IPS-NIHi7 (cell line): ENCODE measurements around the gene CMIP.

Source experiments
- DNase-seq: peaks from one replicate; pipeline ENCODE4 v3.0.0; 2012; ENCODE audit warnings: mixed read lengths; ENCODE audit errors: extremely low spot score

The CMIP gene

GRCh38 chr16:81618661-81619060 is 174.1 kb downstream of the CMIP start:
- DNase-seq: no peak

- no peak for DNase-seq
These were observed 175.4 kb downstream of the CMIP start for GRCh38 chr16:81620029-81620428.

DNA sequence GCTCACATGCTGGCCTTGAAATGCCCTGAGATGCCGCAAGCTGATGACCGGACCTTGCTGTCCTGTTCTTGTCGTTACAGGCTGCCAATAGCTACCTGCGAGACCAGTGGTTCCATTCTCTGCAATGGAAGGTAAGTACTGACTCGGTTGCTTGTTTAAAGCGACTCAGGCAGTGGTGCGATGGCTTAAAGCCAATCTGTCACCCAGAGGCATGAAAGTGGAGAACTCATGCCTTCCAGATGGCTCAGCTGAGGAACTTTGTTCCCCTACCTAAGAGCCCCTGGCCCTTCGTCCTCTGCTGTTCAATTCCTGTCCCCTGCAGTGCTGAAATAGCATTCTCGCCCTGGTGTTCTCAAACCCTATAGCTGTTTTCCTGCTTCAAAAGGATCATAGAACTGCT is 176.2 kb downstream of the CMIP start:
- DNase-seq: no peak

DNA sequence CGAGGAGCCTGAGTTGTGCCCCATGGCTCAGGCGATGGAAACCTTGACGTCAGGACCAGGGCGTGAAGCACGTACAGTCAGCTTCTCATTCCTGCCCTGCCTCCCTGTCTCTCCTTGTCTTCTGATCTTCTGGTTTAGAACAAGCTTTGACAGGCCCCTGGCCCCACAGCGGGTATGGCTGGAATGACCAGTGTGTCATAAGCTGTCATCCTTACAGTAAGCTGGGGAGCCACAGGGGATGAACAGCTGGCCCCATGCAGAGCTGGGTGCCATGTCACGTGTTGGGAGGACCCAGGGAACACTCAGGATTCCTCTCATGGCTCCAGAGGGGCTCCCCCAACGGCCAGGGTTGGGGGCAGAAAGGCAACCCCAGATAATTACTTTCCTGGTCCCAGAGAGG is 176.9 kb downstream of the CMIP start:
- DNase-seq: no peak

GRCh38 chr16:81623365-81624102 is 178.9 kb downstream of the CMIP start:
- peak; percentile 55 for DNase-seq

DNA sequence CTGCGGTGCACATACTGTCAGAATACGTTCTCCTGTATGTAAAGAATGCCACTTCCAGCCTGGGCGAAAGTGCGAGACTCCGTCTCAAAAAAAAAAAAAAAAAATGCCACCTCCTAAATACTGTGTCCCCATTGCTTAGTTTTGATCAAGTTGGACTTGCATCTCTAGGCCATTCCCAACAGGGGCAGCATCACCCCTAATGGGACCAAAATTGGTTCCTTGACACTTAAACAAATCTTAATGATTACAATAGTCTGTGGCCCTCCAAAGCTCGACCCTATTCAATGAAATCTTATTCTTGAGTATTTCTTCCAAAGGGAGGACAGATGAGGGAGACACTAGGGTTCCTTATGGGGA is 179.8 kb downstream of the CMIP start:
- DNase-seq: no peak

DNA sequence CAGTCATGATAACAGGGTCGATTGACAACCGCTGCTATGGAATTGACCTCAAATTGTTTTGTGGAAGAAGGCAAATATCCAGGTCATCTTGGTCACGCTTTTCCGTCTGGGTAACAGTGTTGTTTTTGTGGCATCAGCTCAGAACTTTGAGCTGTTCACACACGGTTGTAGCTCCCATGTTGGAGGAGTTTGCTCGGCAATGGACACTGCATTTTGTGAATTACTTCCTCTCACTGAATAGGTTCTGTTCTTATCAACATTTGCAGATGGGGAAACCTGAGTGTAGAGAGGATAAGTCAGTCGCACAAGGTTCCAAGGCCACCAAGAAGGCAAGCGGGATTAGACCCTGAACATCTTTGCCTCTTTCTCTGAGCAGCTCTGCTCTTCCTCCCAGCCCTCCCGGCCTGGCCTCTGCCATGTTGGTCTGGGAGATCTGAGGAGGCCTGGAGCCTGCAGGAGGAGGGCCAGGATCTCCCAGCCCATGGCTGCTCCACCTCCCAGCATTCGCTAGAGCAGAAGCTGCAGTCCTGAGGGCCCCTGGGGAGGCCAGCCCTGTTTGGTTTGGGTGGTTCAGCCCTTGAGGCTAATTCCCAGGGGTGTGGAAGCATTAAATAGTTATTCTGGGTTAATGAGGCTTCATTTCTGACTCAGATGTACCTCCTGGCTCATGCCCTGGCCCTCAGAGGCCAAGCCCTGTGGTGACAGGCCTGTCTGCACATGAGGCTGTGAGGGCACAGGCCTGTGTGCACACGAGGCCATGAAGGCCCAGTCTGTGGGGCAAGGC is 180.3 kb downstream of the CMIP start:
- no peak for DNase-seq

DNA sequence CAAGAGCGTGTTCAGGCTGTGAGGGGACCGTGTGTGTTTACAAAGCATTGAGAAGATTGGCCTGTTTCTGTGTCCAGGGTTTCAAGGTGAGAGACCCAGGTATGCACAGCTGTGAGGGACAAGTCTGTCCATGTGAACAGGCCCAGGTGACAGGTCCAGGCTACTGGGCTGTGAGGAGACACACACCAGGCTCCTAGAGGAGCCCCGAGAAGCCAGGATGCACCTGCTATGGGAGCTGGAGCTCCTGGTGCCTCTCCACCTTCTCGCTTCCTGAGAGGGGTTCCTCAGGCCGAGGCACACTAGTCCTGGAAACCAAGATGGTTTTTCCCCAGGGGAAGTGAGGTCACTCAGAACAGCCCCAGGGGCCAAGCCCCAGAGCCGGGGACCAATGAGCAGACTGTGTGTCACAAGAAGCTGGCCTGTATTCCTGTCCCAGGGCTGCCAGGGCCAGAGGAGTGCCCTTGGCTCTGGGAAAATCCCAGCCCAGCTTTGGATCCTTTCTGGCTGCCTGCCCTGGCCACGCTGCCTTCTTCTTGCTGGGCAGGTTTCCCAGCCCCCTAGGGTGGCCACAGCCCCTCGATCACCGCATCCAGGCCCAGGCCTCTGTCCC is 181.0 kb downstream of the CMIP start:
- no peak for DNase-seq

GRCh38 chr16:81626181-81626674 is 181.6 kb downstream of the CMIP start:
- no peak for DNase-seq

GRCh38 chr16:81627024-81627423 is 182.4 kb downstream of the CMIP start:
- no peak for DNase-seq

- DNase-seq: no peak
These were observed 183.2 kb downstream of the CMIP start for GRCh38 chr16:81627729-81628244.

- no peak for DNase-seq
These were observed 184.6 kb downstream of the CMIP start for GRCh38 chr16:81629034-81629802.

DNA sequence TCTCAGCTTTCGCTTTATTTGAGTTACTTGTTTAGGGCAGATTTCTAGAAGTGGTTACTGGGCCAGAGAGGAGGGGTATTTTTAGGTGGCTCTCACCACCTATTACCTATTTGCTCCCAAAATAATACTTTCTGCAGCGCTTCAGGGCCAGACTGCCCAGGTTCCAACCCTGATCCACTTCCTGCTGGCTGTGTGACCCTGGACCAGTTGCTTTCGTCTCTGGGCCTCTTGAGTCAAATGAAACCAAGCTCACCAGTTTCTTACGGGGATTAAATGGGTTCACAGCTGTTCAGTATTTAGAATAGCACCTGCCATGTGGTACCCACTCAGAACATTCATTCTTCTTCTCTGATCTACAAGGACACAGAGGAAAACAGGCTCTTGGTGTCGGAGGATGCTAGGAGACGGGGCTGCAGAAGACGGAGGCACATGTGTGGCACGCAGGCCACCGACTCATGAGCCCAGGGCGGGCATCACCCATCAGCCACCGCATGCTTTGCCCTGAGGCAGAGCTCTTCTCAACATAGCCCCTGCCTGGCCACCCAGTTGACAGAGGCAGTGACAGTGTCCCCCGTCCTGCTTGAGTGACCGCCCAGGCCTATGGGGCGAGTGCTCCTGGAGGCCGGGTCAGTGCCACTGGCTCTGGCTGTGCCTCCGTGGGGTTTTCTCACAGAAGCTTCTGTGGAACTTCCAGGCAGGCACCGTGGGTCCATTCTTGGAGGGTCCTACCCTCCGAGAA is 185.5 kb downstream of the CMIP start:
- DNase-seq: no peak

DNA sequence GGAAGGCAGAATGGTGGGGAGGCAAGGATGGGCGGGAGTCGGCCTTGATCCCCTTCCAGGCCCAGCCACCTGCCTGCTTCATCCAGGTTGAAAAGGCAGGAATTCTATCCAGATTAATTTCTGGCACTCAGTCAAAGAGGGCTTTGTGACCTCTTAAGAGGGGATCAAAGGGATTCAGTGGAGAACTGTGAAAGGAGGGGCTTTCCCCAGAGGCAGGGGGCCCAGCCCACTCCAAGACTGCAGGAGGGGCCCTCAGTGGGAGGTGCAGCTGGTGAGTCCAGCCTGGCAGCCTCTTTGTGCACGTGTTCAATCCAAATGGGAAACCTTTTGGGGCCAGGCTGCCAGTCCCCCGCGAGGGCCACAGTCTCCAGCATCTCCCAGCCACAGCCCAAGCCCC is 186.0 kb downstream of the CMIP start:
- DNase-seq: no peak

DNA sequence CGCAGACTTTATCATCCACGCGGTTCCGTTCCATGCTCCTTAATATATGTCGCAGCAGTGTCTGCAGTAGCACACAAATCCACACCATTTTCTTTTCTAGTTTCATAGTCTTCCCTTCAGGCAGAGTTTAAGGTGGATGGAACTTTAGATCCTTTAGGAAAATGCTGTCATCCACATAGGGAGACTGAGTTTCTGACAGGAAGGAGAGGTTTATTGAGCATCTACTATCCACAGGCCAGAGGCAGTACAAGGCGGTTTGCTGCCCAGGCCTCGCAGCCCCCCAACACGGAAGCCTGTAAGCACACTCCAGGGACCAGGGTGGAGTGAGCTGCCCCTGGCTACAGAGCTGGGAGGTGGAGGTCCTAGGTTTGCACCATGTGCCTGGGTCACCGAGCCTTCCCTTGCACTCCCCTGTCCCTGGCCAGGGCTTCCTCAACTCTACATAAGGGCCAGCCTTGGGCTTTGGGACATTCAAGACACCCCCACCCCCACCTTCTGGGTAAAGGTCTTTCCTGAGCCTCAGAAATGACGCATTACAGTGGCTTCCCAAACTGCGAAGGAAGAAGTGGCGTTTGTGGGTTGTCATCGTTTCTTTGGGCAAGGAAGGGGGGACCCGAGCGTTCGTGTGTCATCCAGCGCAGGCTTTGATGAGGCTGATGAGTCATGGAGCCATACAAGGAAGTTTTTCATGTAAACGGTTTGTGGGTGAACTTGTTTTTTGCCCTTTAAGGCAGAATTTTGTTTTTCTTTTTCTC is 188.0 kb downstream of the CMIP start:
- no peak for DNase-seq

GRCh38 chr16:81633147-81633619 is 188.6 kb downstream of the CMIP start:
- peak; percentile 64 for DNase-seq

GRCh38 chr16:81633680-81634379 is 189.2 kb downstream of the CMIP start:
- DNase-seq: no peak

DNA sequence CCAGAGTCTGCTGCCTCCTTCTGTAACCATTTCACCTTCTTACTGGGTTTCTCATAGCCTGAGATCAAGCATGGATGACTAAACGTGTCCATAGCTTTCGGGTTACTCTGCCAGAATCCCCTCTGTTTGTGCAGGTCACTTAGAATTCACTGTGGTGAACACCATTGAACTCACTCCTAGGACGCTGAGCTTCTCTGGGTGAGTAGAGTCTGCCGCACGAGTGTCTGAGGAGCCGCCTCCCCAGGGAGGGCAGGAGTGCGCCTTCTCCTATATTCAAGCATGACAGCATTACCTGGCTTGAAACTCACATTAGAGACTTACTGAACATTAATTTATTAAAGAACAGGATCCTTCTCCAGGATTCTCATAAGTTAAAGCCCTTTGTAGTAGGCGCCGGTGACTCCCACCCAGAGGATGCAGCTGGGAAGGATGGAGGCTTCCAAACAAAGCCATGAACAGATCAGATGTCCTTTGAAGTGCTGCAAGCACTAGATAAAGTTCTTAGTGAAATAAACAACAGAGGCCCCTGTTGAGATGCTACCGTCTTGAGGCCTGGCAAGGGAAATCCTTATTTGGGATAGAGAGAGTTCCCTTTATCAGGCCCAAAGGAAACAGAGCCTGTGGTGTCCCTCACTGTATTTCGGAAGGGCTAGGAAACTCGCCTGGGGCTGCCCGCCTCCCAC is 189.9 kb downstream of the CMIP start:
- DNase-seq: peak; percentile 49
